SU-DHL-6 (cell line): ENCODE data around the gene ARHGAP45.
A peak's percentile ranks its signal among the peaks of the same experiment; 100 is the strongest.

Experiments
- H2AFZ ChIP-seq: fragments of 200-600 bp; sonication (generic); 2 replicates; pipeline ENCODE4 v1.6.1; 2014; ENCODE audit warnings: low read depth, mild to moderate bottlenecking, moderate library complexity, mixed read lengths, antibody characterized with exemption, low read length; ENCODE audit not compliant: severe bottlenecking
- H3F3A ChIP-seq: fragments of 200-600 bp; shearing (Covaris generic); 2 replicates; pipeline ENCODE4 v1.6.0; 2016; ENCODE audit warnings: antibody characterized with exemption, mild to moderate bottlenecking; ENCODE audit not compliant: insufficient read depth
- H3K27ac ChIP-seq: fragments of 200-600 bp; sonication (generic); 2 replicates; pipeline ENCODE4 v1.5.1; 2016; ENCODE audit warnings: low read depth, mild to moderate bottlenecking, low read length, moderate library complexity, mixed read lengths
- H3K27me3 ChIP-seq: fragments of 200-600 bp; sonication (generic), shearing (Covaris generic); 2 replicates; pipeline ENCODE4 v1.6.0; 2014; ENCODE audit warnings: mild to moderate bottlenecking, low read length
- H3K36me3 ChIP-seq: fragments of 200-600 bp; sonication (generic); 2 replicates; pipeline ENCODE4 v1.6.1; 2014; ENCODE audit warnings: mild to moderate bottlenecking, low read length, mixed read lengths
- H3K4me2 ChIP-seq: fragments of 300-600, 200-600 bp; shearing (Covaris generic), sonication (generic); 2 replicates; pipeline ENCODE4 v1.6.0; 2014; ENCODE audit warnings: low read length, low read depth, mild to moderate bottlenecking; ENCODE audit not compliant: poor library complexity, severe bottlenecking
- H3K4me3 ChIP-seq: fragments of 200-600 bp; sonication (generic); 2 replicates; pipeline ENCODE4 v1.5.1; 2014; ENCODE audit warnings: antibody characterized with exemption, low read length, mild to moderate bottlenecking, mixed read lengths; ENCODE audit not compliant: insufficient read depth, poor library complexity, severe bottlenecking
- H3K79me2 ChIP-seq: fragments of 200-600 bp; sonication (generic); 2 replicates; pipeline ENCODE4 v1.6.1; 2014; ENCODE audit warnings: mild to moderate bottlenecking, low read length, moderate library complexity; ENCODE audit not compliant: insufficient read depth
- H3K9ac ChIP-seq: fragments of 200-600 bp; sonication (generic); 2 replicates; pipeline ENCODE4 v1.7.0; 2014; ENCODE audit warnings: mild to moderate bottlenecking, low read length
- H3K9me2 ChIP-seq: fragments of 200-600 bp; sonication (generic); replicated peaks from 2 replicates; pipeline ENCODE4 v1.6.1; 2014; ENCODE audit warnings: low read length; ENCODE audit not compliant: insufficient read depth
- H3K9me3 ChIP-seq: fragments of 200-600 bp; sonication (generic); 2 replicates; pipeline ENCODE4 v1.6.1; 2014; ENCODE audit warnings: low read length, mixed read lengths; ENCODE audit not compliant: insufficient read depth
- H4K20me1 ChIP-seq: fragments of 200-600 bp; sonication (generic); 2 replicates; pipeline ENCODE4 v1.6.1; 2014; ENCODE audit warnings: low read depth, mild to moderate bottlenecking, antibody characterized with exemption, low read length, moderate library complexity, mixed read lengths
- CTCF ChIP-seq: fragments of 200-600 bp; sonication (generic); IDR thresholded peaks from one replicate; pipeline ENCODE4 v1.5.1; 2017; ENCODE audit warnings: antibody characterized with exemption, mild to moderate bottlenecking, low read length, moderate library complexity; ENCODE audit not compliant: insufficient read depth, poor library complexity, severe bottlenecking
- EZH2phosphoT487 ChIP-seq: fragments of 200-600 bp; sonication (generic), shearing (Covaris generic); conservative IDR thresholded peaks from 2 replicates; pipeline ENCODE4 v1.6.1; 2018; ENCODE audit warnings: mild to moderate bottlenecking, antibody characterized with exemption, low read length, moderate library complexity, mixed read lengths

Gene ARHGAP45

DNA sequence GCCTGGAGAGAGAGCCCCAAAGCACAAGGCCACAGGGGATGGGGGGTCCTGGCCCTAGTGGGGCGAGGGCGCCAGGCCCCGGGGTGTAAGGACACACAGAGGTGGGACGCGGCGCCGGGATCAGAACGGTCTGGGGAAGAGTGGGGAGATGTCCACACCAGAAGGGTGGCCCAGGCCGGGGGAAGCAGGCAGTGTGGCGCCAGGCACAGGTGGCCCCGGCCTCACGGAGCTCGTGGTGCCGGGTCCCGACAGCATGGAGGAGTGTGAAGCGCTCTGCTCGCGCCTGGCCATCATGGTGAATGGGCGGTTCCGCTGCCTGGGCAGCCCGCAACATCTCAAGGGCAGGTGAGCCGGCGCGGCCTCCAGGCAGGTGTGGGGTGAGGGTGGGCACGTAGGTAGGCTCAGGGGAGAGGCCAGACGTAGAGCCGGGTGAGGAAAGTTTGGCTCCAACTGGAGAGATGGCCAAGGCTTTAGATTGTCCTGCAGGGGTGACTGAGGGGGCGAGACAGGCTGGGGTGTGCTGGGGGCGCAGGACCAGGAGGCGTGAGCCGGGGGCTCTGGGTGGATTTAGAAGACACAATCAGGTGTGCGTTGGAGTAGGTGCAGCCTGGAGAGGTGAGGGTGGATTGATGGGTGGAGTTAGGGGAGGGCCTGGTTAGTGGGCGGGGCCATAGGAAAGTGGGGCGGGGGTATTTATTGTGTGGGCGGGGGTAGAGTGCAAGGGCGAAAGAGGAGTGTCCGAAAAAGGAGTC lies 2.9 kb upstream of the ARHGAP45 start:
- no peak overlapping the region for H3K27ac ChIP-seq
- TF ChIP-seq EZH2phosphoT487, result no peak
- TF ChIP-seq CTCF, result no peak
- peak overlapping the region; percentile 31 for H3K4me2 ChIP-seq
- H2AFZ ChIP-seq, result no peak overlapping the region
- no peaks in the 10 kb centered on the region for H3K9me2 ChIP-seq
- no peaks in the 10 kb centered on the region for H4K20me1 ChIP-seq
- peaks cover 20% of the 10 kb centered on the region for H3F3A ChIP-seq
- H3K79me2 ChIP-seq, result peaks cover 15% of the 10 kb centered on the region; the same call in 1 of the 2 replicates
- no peaks in the 10 kb centered on the region for H3K9me3 ChIP-seq
- no peaks in the 10 kb centered on the region for H3K27me3 ChIP-seq
- H3K36me3 ChIP-seq, result no peaks in the 10 kb centered on the region
- no peak overlapping the region for H3K4me3 ChIP-seq
- no peak overlapping the region for H3K9ac ChIP-seq

GRCh38 chr19:1064661-1065605 lies 2.0 kb upstream of the ARHGAP45 start:
- Histone ChIP-seq H3F3A (peaks cover 26% of the 10 kb centered on the region), H4K20me1 (no peaks in the 10 kb centered on the region), H3K9me3 (no peaks in the 10 kb centered on the region), H3K36me3 (no peaks in the 10 kb centered on the region), H3K9me2 (no peaks in the 10 kb centered on the region), H3K4me2 (peak overlapping the region; percentile 31), H3K27ac (no peak overlapping the region), H3K27me3 (no peaks in the 10 kb centered on the region), H3K79me2 (peaks cover 15% of the 10 kb centered on the region; the same call in 1 of the 2 replicates), H3K4me3 (no peak overlapping the region), H2AFZ (no peak overlapping the region), H3K9ac (no peak overlapping the region; the same call in 1 of the 2 replicates)
- TF ChIP-seq CTCF (peak; percentile 45), EZH2phosphoT487 (no peak)

GRCh38 chr19:1065606-1066109 lies 1.3 kb upstream of the ARHGAP45 start:
- no peak for TF ChIP-seq EZH2phosphoT487
- no peak for TF ChIP-seq CTCF
- peaks cover 17% of the 10 kb centered on the region for H3K79me2 ChIP-seq
- H3K27ac ChIP-seq, result no peak overlapping the region
- H3K4me3 ChIP-seq, result no peak overlapping the region
- no peaks in the 10 kb centered on the region for H3K9me3 ChIP-seq
- H3K27me3 ChIP-seq, result no peaks in the 10 kb centered on the region
- H3K36me3 ChIP-seq, result no peaks in the 10 kb centered on the region
- H3K9me2 ChIP-seq, result no peaks in the 10 kb centered on the region
- H3K4me2 ChIP-seq, result no peak overlapping the region
- no peaks in the 10 kb centered on the region for H4K20me1 ChIP-seq
- no peak overlapping the region for H3K9ac ChIP-seq
- no peak overlapping the region for H2AFZ ChIP-seq
- H3F3A ChIP-seq, result peaks cover 27% of the 10 kb centered on the region
